ENCODE data around the gene EPG5.

DNA sequence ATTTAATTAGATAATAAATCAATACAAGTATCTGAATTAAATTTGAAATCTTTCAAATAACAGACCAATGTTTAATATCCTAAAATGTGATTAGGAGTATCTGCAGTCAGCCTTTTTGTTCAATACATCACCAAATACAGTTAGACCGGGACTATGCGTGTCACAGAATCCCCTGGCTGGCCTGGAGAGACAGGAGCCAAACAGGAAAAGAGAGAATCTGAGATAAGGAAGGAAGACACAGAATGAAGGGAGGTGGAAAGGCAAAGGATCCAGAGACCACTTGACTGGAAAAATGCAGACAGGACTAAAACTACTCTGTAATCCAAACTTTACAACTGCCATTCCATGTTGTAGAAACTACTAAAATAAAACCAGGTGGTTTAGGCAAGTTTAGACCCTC is 75.3 kb downstream of the EPG5 start:
- TF ChIP-seq CTCF (IDR thresholded peaks at IDR 0.05; ENCODE audit: insufficient read depth, low read length, poor library complexity, severe bottlenecking) (no peak), EZH2phosphoT487 (conservative IDR thresholded peaks at IDR 0.05; ENCODE audit: low read length) (no peak)
